ENCODE data around the gene GNAT1.

The GNAT1 gene

DNA sequence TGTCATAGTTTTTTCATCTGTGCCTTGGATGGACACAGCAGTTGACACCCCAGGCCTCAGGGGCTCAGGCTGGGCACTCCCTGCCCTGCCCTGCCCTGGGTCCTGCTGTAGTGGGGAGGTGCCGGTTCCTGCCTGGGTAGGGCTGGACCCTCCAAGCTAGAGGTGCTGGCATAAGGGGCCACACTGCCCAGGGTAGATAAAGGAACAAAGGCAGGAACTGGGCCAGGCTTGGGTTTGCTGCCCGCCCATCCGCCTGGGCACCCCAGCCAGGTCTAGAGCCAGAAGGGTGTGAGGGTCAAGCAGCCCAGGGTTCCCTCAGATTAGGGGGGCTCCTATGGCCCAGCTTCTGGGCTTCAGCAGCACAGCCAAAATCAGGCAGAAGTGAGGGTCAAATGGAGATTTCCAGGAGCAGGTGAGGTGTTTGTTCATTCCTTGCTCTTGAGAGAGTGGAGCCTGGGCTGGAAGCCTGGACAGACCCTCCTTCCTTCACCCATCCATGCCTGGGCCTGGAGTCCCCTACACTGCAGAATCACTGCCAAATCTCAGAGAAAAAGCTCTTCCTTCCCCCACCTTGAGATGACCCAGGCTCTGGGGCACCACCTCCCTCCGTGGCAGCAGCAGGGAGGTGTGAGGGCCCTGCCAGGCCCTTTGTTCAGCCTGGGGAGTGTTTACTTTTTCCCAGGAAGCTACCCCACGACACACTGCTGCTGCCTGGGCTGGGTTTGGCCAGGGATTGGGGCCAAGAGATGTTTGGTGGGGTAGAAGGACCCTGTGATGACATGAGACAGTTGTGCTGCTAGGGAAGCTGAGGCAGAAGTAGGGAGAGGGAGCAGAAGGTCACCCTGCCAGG lies 29.2 kb upstream of the GNAT1 start:
- DNase-seq (ENCODE audit: low read depth), result no peak
- TF ChIP-seq, protein P1, sequence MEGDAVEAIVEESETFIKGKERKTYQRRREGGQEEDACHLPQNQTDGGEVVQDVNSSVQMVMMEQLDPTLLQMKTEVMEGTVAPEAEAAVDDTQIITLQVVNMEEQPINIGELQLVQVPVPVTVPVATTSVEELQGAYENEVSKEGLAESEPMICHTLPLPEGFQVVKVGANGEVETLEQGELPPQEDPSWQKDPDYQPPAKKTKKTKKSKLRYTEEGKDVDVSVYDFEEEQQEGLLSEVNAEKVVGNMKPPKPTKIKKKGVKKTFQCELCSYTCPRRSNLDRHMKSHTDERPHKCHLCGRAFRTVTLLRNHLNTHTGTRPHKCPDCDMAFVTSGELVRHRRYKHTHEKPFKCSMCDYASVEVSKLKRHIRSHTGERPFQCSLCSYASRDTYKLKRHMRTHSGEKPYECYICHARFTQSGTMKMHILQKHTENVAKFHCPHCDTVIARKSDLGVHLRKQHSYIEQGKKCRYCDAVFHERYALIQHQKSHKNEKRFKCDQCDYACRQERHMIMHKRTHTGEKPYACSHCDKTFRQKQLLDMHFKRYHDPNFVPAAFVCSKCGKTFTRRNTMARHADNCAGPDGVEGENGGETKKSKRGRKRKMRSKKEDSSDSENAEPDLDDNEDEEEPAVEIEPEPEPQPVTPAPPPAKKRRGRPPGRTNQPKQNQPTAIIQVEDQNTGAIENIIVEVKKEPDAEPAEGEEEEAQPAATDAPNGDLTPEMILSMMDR (IDR thresholded peaks at IDR 0.05; ENCODE audit: low read length, missing control alignments), result no peak
- H3K4me3 ChIP-seq (replicated peaks; ENCODE audit: low read depth, low read length), result no peak overlapping the region

DNA sequence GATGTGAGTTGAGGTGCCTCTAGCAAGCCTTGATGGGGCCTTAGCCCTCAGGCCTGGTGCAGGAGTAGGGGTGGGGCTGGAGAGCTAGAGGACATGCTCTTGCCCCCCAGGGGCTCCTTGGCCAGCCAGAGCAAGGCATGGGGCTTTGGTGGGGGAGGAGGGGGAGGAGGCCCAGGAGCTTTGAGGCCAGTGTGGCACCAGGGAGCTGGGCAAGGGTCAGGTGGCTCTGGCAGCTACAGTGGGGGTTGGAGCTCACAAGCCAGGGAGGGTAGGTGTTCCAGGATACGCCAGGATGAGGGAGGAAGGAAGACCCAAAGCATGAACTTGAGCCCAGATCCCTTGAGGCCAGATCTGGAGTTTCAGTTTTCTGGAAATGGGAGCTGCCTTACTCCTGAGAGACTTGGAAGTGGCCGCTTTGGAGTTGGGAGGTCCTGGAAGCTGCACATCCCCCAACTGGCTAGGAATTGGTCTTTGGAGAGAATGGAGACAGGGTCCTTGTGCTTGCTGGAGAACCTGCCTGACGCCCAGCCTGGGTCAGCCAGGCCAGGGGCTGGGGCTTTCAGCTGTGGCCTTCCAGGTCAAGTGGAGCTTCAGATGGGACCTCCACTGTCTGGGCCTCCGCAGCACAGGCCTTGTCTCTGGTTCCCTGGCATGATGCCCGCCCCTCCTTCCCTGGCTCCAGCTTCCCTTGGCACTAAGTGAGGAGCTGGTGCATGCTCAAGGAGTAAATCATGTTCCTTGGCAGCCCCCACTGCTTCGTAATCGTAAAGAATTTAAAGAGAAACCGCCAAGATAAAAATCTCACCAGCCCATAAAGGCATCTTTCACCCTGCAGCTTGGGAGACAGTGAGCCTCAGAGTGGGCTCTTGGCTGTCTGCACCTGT lies 27.6 kb upstream of the GNAT1 start:
- DNase-seq (ENCODE audit: low read depth), result peak; percentile 90
- no peak overlapping the region for H3K4me3 ChIP-seq (replicated peaks; ENCODE audit: low read depth, low read length)
- TF ChIP-seq, protein P1 (IDR thresholded peaks at IDR 0.05; ENCODE audit: low read length, missing control alignments), result no peak

DNA sequence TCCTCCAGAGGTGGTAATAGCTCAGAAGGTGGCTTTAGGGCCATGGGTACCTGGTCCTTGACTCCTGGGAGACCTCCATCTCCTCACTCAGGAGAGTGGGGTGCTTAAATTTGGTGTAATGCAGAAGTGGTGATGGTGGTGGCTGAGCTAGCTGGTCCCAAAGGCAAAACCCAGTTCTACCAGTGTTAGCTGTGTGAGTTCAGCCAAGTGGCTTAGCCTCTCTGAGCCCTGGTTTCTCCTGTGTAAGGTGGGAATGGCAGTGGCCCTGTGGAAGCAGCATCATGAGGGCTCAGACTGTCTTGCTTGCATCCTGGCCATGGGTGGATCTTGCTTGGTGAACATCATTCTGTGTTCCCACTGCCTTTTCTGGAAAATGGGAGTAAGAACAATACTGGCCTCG lies 26.9 kb upstream of the GNAT1 start:
- DNase-seq (ENCODE audit: low read depth), result no peak
- TF ChIP-seq, protein P1 (IDR thresholded peaks at IDR 0.05; ENCODE audit: low read length, missing control alignments), result no peak
- no peak overlapping the region for H3K4me3 ChIP-seq (replicated peaks; ENCODE audit: low read depth, low read length)

DNA sequence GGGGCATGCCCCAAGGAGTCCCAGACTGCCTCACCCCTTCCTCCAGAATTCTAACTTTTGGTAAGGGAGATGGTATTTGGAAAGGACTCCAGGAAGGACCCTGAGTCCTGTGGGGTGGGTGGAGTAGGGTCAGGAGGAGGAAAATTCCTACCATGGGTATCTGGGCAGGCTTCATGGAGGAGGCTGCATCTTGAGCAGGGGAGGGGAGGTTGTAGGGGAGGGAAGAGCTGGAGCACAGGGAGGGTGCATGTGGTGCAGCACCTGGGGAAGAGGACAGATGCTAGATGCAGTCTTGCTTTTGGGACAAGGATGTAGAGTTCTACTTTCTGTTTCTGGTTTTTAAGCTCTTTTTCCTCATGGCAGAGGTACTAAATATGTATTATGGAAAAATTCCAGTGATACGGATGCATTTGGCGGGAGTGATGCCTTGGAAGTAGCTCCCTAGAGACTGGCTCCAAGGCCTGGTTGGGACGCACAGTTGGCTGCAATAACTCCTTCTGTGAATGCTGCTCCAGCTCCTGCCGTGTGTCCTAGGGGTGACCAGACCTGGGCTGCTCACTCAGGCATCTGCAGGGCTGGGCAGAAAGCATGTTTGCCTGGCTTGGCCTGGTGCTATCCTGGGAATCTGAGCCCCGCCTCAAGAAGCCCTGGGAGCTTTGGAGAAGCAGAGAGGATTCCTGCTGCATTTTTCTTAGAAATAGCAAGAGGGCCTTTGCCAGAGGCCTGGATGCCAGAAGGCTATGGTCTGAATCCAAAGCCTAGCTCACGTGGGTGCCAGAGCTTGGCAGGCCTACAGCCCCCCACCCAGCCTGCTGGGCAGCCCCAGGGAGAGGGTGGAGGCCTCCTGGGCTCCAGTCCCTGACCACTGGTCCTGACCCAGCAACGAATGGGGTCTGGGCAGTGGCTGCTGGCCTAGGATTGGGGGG lies 26.2 kb upstream of the GNAT1 start:
- peak; percentile 51 for DNase-seq (ENCODE audit: low read depth)
- TF ChIP-seq, protein P1 (IDR thresholded peaks at IDR 0.05; ENCODE audit: low read length, missing control alignments), result no peak
- H3K4me3 ChIP-seq (replicated peaks; ENCODE audit: low read depth, low read length), result no peak overlapping the region

DNA sequence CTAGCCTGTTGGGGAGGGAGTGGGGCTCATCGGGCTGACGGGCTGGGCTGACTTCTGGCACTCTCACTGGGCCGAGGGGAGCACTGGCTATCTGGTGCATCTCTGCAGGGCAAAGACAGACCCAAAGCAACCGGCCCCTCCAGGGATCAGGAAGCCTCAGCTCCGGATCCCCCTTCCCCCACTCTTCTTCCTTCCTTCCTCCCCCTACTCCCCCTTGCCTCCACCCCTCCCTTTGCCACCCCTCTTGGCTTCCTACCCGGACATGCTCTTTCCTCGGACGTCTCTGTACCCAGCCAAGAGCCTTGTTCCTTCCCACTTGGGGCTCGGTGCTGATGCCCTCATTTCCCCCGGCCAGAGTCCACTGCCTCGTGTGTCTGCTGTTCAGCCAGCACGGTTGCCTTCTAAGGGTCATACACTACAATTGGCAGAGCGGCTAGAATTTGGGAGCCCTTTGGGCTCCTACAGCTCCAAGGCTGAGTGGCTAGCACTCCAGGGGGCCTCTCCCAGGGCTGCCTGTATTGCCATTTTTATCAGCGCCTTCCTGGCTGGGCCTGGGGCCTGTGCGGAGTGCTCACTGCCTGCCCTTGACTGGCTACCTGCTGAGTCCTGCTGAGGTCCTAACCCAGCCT lies 25.4 kb upstream of the GNAT1 start:
- TF ChIP-seq, protein P1 (IDR thresholded peaks at IDR 0.05; ENCODE audit: low read length, missing control alignments), result no peak
- no peak for DNase-seq (ENCODE audit: low read depth)
- no peak overlapping the region for H3K4me3 ChIP-seq (replicated peaks; ENCODE audit: low read depth, low read length)

DNA sequence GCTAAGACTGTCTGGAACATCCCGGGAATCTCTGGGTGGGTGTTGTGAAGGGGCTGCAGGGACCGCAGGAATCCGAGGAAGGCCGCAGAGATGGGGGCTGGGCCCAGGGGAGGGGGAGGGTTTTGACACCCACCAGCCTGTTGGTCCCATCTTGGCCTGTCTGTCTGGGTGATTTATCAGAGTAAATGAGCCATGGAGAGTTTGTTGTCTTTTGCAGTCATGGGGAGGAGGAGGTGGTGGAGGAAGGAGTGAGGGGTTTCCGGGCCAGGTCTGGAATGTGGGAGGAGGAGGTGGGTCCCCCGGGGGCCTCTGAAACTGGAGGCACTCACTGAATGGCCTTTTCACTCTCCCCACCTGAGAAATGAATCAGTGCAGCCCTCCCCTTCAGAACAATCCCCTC lies 24.8 kb upstream of the GNAT1 start:
- no peak overlapping the region for H3K4me3 ChIP-seq (replicated peaks; ENCODE audit: low read depth, low read length)
- TF ChIP-seq, protein P1 (IDR thresholded peaks at IDR 0.05; ENCODE audit: low read length, missing control alignments), result no peak
- no peak for DNase-seq (ENCODE audit: low read depth)
